GM12873 (cell line): ENCODE data around the gene FSTL4.

Source experiments
- CTCF ChIP-seq: IDR thresholded peaks from 2 replicates; pipeline ENCODE4 v1.5.1; 2012; ENCODE audit warnings: low read depth, mild to moderate bottlenecking, moderate library complexity, low read length, control low read depth; ENCODE audit not compliant: insufficient read depth; ENCODE audit errors: missing control alignments

Gene FSTL4

GRCh38 chr5:133446440-133446839 is 165.9 kb downstream of the FSTL4 start:
- TF ChIP-seq CTCF, result no peak

GRCh38 chr5:133445744-133446143 is 166.6 kb downstream of the FSTL4 start:
- no peak for TF ChIP-seq CTCF

GRCh38 chr5:133444711-133445110 is 167.6 kb downstream of the FSTL4 start:
- no peak for TF ChIP-seq CTCF

- no peak for TF ChIP-seq CTCF
Observed at GRCh38 chr5:133441166-133441815, 171.1 kb downstream of the FSTL4 start.

- TF ChIP-seq CTCF, result no peak
Observed at GRCh38 chr5:133440467-133441115, 171.8 kb downstream of the FSTL4 start.

- TF ChIP-seq CTCF, result no peak
Observed at GRCh38 chr5:133439859-133440258, 172.5 kb downstream of the FSTL4 start.

GRCh38 chr5:133438487-133438886 is 173.9 kb downstream of the FSTL4 start:
- TF ChIP-seq CTCF, result no peak
